BE2C (cell line): Measurements from ENCODE around the gene BCAR3.

Experiments used
- DNase-seq: peaks from one replicate; pipeline ENCODE4 v3.0.0-alpha.2; 2020
- H3K27me3 ChIP-seq: fragments of 250-450 bp; sonication (Bioruptor Pico); 2 replicates; pipeline ENCODE4 v1.5.1; 2020; ENCODE audit warnings: mild to moderate bottlenecking
- H3K36me3 ChIP-seq: fragments of 250-450 bp; sonication (Bioruptor Pico); 2 replicates; pipeline ENCODE4 v1.5.1; 2020; ENCODE audit warnings: mild to moderate bottlenecking
- H3K4me1 ChIP-seq: fragments of 250-450 bp; sonication (Bioruptor Pico); 2 replicates; pipeline ENCODE4 v1.5.1; 2020
- H3K4me3 ChIP-seq: 2 replicates; pipeline ENCODE4 v1.5.1; 2011; ENCODE audit warnings: low read depth, low read length
- H3K9me3 ChIP-seq: fragments of 250-450 bp; sonication (Bioruptor Pico); 2 replicates; pipeline ENCODE4 v1.5.1; 2020
- TF ChIP-seq, protein P1 (sequence below): IDR thresholded peaks from 2 replicates; pipeline ENCODE4 v1.5.1; 2012; ENCODE audit warnings: mild to moderate bottlenecking, low read depth, low read length

The BCAR3 gene

DNA sequence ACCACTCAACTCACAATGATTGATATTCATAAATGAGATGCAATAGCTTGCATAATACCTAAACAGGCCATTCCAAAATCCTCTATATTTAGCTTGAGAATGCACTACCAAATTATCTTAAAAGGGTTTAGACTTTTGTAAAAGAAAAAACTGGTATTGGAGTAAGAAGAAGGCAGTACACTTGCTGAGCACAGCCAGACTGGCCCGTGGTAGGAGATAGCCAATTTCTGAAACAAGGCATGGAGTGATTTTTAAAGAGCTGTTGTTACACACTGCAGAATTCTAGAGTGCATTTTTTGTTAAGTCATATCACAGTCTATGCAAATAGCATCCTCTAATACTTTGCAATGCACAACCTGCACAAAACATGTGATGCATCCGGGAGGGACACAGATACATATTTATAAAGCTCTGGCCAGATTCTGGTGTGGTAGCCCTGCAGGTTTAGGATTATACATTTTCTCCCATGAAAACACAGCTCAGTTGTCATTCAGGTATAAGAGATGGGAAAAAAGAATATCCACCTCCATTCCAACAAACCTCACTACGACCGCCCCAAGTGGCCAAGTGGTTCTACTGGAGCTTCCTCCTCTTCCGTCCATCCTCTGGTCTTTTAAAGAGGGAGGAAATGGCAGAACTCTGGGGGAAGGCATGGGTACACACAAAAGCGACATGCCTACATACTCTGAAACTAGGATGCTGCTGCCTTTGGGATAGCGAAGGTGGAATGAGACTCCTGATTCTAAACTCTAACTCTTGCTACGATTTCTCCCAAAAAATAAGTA, 40.8 kb downstream of the BCAR3 start:
- Histone ChIP-seq H3K4me1 (no peaks in the 10 kb centered on the region), H3K27me3 (no peaks in the 10 kb centered on the region), H3K9me3 (no peaks in the 10 kb centered on the region), H3K4me3 (no peak overlapping the region), H3K36me3 (peaks cover 14% of the 10 kb centered on the region)
- DNase-seq: no peak
- TF ChIP-seq, protein P1, sequence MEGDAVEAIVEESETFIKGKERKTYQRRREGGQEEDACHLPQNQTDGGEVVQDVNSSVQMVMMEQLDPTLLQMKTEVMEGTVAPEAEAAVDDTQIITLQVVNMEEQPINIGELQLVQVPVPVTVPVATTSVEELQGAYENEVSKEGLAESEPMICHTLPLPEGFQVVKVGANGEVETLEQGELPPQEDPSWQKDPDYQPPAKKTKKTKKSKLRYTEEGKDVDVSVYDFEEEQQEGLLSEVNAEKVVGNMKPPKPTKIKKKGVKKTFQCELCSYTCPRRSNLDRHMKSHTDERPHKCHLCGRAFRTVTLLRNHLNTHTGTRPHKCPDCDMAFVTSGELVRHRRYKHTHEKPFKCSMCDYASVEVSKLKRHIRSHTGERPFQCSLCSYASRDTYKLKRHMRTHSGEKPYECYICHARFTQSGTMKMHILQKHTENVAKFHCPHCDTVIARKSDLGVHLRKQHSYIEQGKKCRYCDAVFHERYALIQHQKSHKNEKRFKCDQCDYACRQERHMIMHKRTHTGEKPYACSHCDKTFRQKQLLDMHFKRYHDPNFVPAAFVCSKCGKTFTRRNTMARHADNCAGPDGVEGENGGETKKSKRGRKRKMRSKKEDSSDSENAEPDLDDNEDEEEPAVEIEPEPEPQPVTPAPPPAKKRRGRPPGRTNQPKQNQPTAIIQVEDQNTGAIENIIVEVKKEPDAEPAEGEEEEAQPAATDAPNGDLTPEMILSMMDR: no peak

DNA sequence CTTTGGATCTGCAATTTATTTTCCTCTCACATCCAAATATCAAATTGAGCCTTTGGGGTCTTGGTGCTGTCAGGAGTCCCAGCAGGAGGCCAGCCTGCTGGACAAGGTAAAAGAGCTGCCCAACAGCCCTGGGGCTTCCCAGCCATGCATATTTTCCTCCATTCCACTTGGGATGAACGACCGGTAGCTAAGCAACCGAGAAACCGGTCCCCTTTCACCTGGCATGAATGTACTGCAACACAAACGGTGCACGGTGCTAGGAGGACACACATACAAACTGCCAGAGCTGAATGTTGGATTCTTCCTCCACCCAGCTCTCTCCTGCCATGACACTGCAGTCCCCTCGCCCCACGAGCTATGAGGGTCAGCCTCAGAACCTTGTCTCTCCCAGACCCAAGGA, 42.7 kb downstream of the BCAR3 start:
- DNase-seq: no peak
- TF ChIP-seq, protein P1: no peak
- H3K36me3 ChIP-seq: peaks cover 23% of the 10 kb centered on the region

DNA sequence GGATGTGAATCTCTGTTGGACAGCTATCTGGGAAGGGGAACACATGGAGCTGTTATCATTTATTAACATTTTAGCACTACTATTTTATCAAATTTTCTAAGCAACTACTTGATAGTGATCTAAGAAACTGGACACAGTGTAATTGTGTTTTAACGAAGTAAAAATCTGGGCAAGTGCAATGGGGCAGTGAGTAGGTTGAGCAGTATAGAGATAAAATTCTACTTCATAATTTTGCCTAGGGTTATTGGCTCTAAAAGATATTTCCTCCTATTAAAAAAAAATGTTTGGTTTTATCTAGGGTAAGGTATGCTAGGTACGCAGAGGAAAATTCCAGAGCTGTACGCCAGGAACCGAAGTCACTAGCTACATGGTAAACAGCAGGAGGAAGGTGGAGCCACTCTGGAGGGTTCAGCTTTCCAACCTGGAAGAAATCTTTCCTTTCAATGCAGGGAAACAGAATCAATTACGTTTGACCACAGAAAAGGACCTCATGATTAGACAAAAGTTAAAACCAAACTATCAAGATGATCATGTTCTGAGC, 43.3 kb downstream of the BCAR3 start:
- no peaks in the 10 kb centered on the region for H3K4me1 ChIP-seq
- no peaks in the 10 kb centered on the region for H3K27me3 ChIP-seq
- TF ChIP-seq, protein P1: no peak
- no peaks in the 10 kb centered on the region for H3K9me3 ChIP-seq
- H3K4me3 ChIP-seq: no peak overlapping the region
- H3K36me3 ChIP-seq: peaks cover 23% of the 10 kb centered on the region
- no peak for DNase-seq

More for the DNA sequence above, 42.7 kb downstream of the BCAR3 start:
- Histone ChIP-seq H3K4me1 (no peaks in the 10 kb centered on the region), H3K9me3 (no peaks in the 10 kb centered on the region), H3K4me3 (no peak overlapping the region), H3K27me3 (no peaks in the 10 kb centered on the region)

DNA sequence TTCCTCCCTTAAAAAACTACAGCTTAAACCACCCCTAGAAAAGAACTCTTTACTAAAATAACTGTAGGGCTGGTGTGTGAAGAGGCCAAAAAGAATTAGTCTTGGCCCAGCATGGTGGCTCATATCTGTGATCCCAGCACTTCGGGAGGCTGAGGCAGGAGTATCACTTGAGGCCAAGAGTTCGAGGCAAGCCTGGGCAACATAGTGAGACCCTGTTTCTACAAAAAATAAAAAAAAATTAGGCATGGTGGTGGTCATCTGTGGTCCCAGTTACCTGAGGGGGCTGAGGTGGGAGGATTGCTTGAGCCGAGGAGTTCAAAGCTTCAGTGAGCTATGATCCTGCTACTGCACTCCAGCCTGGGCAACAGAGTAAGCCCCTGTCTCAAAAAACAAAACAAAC, 44.9 kb downstream of the BCAR3 start:
- TF ChIP-seq, protein P1: no peak
- peaks cover 21% of the 10 kb centered on the region for H3K36me3 ChIP-seq

DNA sequence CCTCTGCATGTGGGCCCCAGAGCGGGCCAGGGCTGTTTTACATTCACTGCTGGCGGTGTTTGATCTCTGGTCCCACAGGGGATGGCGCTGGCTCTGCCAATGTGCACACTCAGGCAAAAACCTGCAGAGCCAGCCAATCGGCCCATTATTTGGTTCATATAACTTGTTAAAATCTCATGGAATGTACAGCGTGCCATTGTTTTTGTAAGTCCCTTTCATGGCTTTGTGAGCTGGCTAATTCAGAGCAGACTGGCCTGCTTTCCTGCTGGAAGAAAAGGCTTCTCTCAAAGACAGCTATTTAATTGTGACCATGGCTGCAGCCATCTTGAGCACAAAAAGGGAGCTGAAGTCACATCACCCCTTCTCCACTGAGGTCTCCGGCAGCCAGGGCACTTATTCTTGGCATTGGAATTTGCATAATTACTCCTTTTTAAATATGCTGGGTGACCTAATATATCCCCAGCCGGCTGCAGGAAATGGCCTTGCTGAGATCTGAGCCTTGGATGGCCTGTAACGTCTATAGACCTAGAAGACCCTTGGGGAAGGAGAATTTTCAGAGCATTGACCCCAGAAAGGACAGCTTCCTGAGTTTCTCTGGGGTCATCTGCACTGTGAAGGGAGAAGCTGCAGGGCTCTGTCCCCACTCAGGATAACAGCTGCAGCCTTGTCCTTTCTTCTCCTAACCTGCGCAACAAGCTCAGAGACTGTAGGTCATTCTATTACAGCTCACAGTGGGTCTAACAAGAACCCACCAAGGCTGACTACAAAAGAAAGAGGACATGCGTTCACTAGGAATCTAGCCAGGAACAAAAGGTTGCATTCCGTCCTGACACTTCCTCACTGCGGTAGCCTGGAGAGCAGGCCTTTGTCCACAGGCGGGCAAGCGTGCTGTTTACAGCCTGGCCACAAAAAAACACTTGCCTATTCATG, 45.8 kb downstream of the BCAR3 start:
- Histone ChIP-seq H3K4me3 (no peak overlapping the region), H3K4me1 (no peaks in the 10 kb centered on the region), H3K9me3 (no peaks in the 10 kb centered on the region), H3K36me3 (peaks cover 14% of the 10 kb centered on the region), H3K27me3 (no peaks in the 10 kb centered on the region)
- DNase-seq: no peak
- TF ChIP-seq, protein P1: no peak

More for the DNA sequence above, 44.9 kb downstream of the BCAR3 start:
- H3K9me3 ChIP-seq: no peaks in the 10 kb centered on the region
- H3K4me1 ChIP-seq: no peaks in the 10 kb centered on the region
- H3K4me3 ChIP-seq: no peak overlapping the region
- no peaks in the 10 kb centered on the region for H3K27me3 ChIP-seq
- no peak for DNase-seq
